Heart left ventricle (tissue), 13 donors: ENCODE results near the gene F3.

Experiments used
- POLR2A ChIP-seq, 2 donors: fragments of 450-650 bp; IDR thresholded peaks; one replicate each; pipeline ENCODE4 v1.6.1; 2017; ENCODE audit warnings: antibody characterized with exemption in 2 of 2, mild to moderate bottlenecking in 2 of 2, moderate library complexity in 2 of 2
- TF ChIP-seq, protein P1 (sequence below), 12 donors: fragments of 200-600 bp; sonication (generic) in 4 of 12; IDR thresholded peaks; one replicate each; pipeline versions ENCODE4 v1.5.0 to v1.8.0; 2018 to 2022; ENCODE audit warnings: antibody characterized with exemption in 12 of 12, mild to moderate bottlenecking in 5 of 12
- donor health status: ischemic (EF 13 %, LVEDD 7.1; RV severe dilation, severe dysfunction).
- donor health status: DM: no; HTN: yes; CAD: no.
- donor health status: DM: no; HTN: no; CAD: no.
- donor health status: ischemic (EF 25% LVEDD 6.9; RV normal size, moderate dysfunction).
- donor health status: ischemic (EF 25% LVEDD 5.7; RV mildly dilated, moderate dysfunction).
- donor health status: ischemic (EF 35%, LVEDD 5.7; RV mildly dilated, moderate dysfunction).
- donor health status: nonischemic (EF 11% LVEDD 7.7; RV severe dilation, severe dysfunction).
- donor health status: DM: yes; HTN: yes; CAD: no.
- donor health status: PGD.
- donor health status: ischemic (EF 29% LVEDD 5.4; RV normal size, mild dysfunction).
- donor health status: nonischemic (EF 23%, LVEDD 6.1; RV moderate dilation, normal function).

DNA sequence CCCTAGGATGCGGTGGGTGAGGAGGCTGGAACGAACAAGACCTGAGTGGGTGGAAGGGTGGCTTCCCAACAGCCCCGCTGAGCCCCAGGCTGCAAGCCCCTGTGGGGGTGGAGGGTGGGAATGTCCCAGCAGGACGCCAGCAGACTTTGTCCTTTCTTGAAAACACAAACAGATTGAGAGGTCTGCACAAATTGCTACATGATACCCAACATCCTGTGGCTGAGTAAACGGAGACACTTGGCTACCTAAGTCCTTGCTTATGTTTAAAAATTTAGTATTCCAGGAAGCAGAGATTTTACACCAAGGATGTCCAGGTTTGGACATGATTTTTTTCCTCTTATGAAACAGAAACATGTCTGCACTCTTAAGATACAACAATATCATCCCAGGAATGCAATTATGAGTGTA lies 11.8 kb upstream of the F3 start:
- TF ChIP-seq, protein P1, sequence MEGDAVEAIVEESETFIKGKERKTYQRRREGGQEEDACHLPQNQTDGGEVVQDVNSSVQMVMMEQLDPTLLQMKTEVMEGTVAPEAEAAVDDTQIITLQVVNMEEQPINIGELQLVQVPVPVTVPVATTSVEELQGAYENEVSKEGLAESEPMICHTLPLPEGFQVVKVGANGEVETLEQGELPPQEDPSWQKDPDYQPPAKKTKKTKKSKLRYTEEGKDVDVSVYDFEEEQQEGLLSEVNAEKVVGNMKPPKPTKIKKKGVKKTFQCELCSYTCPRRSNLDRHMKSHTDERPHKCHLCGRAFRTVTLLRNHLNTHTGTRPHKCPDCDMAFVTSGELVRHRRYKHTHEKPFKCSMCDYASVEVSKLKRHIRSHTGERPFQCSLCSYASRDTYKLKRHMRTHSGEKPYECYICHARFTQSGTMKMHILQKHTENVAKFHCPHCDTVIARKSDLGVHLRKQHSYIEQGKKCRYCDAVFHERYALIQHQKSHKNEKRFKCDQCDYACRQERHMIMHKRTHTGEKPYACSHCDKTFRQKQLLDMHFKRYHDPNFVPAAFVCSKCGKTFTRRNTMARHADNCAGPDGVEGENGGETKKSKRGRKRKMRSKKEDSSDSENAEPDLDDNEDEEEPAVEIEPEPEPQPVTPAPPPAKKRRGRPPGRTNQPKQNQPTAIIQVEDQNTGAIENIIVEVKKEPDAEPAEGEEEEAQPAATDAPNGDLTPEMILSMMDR (IDR thresholded peaks at IDR 0.05), result no peak
- TF ChIP-seq POLR2A (IDR thresholded peaks at IDR 0.05), result no peak
